ENCODE data around the gene PKD1L1. TPM values are rescaled to one million over a fixed set of nuclear protein-coding genes. Genes with fewer than 3 reads are reported as not detected.
"Not testable (repeated sequence)": the region's sequence is repeated elsewhere in the genome, so short reads cannot be mapped to it uniquely, and the experiment has no call there.

PKD1L1 gene
- polyA plus RNA-seq, 4 donors = 0.11 to 0.27 (median 0.21) TPM

- no peak for DNase-seq (ENCODE audit: low read depth in 4 of 4, low spot score in 3 of 4)
Observed at GRCh38 chr7:47938574-47939165, 9.6 kb downstream of the PKD1L1 start.

- no peak for DNase-seq (ENCODE audit: low read depth in 4 of 4, low spot score in 3 of 4)
Observed at GRCh38 chr7:47937711-47938573, 10.3 kb downstream of the PKD1L1 start.

- no peak for DNase-seq (ENCODE audit: low read depth in 4 of 4, low spot score in 3 of 4)
Observed at GRCh38 chr7:47937065-47937687, 11.1 kb downstream of the PKD1L1 start.

GRCh38 chr7:47936323-47936722 is 11.9 kb downstream of the PKD1L1 start:
- no peak for DNase-seq (ENCODE audit: low read depth in 4 of 4, low spot score in 3 of 4)

GRCh38 chr7:47935336-47935735 is 12.9 kb downstream of the PKD1L1 start:
- no peak for DNase-seq (ENCODE audit: low read depth in 4 of 4, low spot score in 3 of 4)

GRCh38 chr7:47934831-47935230 is 13.4 kb downstream of the PKD1L1 start:
- DNase-seq (ENCODE audit: low read depth in 4 of 4, low spot score in 3 of 4) = no peak

GRCh38 chr7:47933215-47933614 is 15.1 kb downstream of the PKD1L1 start:
- DNase-seq (ENCODE audit: low read depth in 4 of 4, low spot score in 3 of 4) = no peak

GRCh38 chr7:47932466-47933037 is 15.7 kb downstream of the PKD1L1 start:
- DNase-seq (ENCODE audit: low read depth in 4 of 4, low spot score in 3 of 4) = no peak

GRCh38 chr7:47932016-47932415 is 16.2 kb downstream of the PKD1L1 start:
- no peak for DNase-seq (ENCODE audit: low read depth in 4 of 4, low spot score in 3 of 4)

GRCh38 chr7:47931005-47932004 is 17.0 kb downstream of the PKD1L1 start:
- DNase-seq (ENCODE audit: low read depth in 4 of 4, low spot score in 3 of 4) = no peak

GRCh38 chr7:47924266-47924665 is 24.0 kb downstream of the PKD1L1 start:
- no peak for DNase-seq (ENCODE audit: low read depth in 4 of 4, low spot score in 3 of 4)

GRCh38 chr7:47923081-47923875 is 25.0 kb downstream of the PKD1L1 start:
- not testable (repeated sequence) for DNase-seq (ENCODE audit: low read depth in 4 of 4, low spot score in 3 of 4)

- not testable (repeated sequence) for DNase-seq (ENCODE audit: low read depth in 4 of 4, low spot score in 3 of 4)
Observed at GRCh38 chr7:47916514-47916913, 31.8 kb downstream of the PKD1L1 start.

- no peak for DNase-seq (ENCODE audit: low read depth in 4 of 4, low spot score in 3 of 4)
Observed at GRCh38 chr7:47915616-47915976, 32.7 kb downstream of the PKD1L1 start.

GRCh38 chr7:47914717-47915615 is 33.3 kb downstream of the PKD1L1 start:
- no peak for DNase-seq (ENCODE audit: low read depth in 4 of 4, low spot score in 3 of 4)

GRCh38 chr7:47912332-47912731 is 35.9 kb downstream of the PKD1L1 start:
- DNase-seq (ENCODE audit: low read depth in 4 of 4, low spot score in 3 of 4) = no peak

GRCh38 chr7:47908720-47909119 is 39.5 kb downstream of the PKD1L1 start:
- DNase-seq (ENCODE audit: low read depth in 4 of 4, low spot score in 3 of 4) = no peak

GRCh38 chr7:47907981-47908616 is 40.2 kb downstream of the PKD1L1 start:
- no peak for DNase-seq (ENCODE audit: low read depth in 4 of 4, low spot score in 3 of 4)
